Brain microvascular endothelial cell (primary cell): ENCODE measurements around the gene GRIK4.
"Not testable (repeated sequence)": the region's sequence is repeated elsewhere in the genome, so short reads cannot be mapped to it uniquely, and the experiment has no call there.

ENCODE experiments used
- DNase-seq: peaks from one replicate; pipeline ENCODE4 v3.0.0-alpha.2; 2020
- H3K27ac ChIP-seq: fragments of 250-450 bp; sonication (Bioruptor Pico); 2 replicates; pipeline ENCODE4 v1.5.1; 2020; ENCODE audit warnings: mild to moderate bottlenecking, moderate library complexity
- H3K27me3 ChIP-seq: fragments of 250-450 bp; sonication (Bioruptor Pico); replicated peaks from 2 replicates; pipeline ENCODE4 v1.5.1; 2020; ENCODE audit warnings: mild to moderate bottlenecking
- H3K36me3 ChIP-seq: fragments of 250-450 bp; sonication (Bioruptor Pico); replicated peaks from 2 replicates; pipeline ENCODE4 v1.5.1; 2020; ENCODE audit warnings: mild to moderate bottlenecking
- H3K4me3 ChIP-seq: 2 replicates; pipeline ENCODE4 v1.5.1; 2011; ENCODE audit warnings: low read depth, mild to moderate bottlenecking, control low read depth, low read length, moderate library complexity
- CTCF ChIP-seq: IDR thresholded peaks from 2 replicates; pipeline ENCODE4 v1.5.1; 2011; ENCODE audit warnings: low read depth, mild to moderate bottlenecking, moderate library complexity, low read length, control low read depth, inconsistent platforms; ENCODE audit errors: missing control alignments
- in situ Hi-C: cut with HindIII; loops from 2 replicates; pipeline ENCODE4 v1.10.0; 2017; ENCODE audit warnings: low sequenced_read_pairs, low pct_ligation_motif_present

The GRIK4 gene

GRCh38 chr11:120759046-120759445 lies 247.5 kb downstream of the GRIK4 start:
- H3K4me3 ChIP-seq, result no peak overlapping the region
- no peak overlapping the region for H3K27ac ChIP-seq
- no peaks in the 10 kb centered on the region for H3K27me3 ChIP-seq
- DNase-seq, result no peak
- in situ Hi-C loops, result no loop called here
- no peaks in the 10 kb centered on the region for H3K36me3 ChIP-seq
- TF ChIP-seq CTCF, result no peak

GRCh38 chr11:120765710-120766109 lies 254.2 kb downstream of the GRIK4 start:
- H3K4me3 ChIP-seq, H3K27ac ChIP-seq, H3K27me3 ChIP-seq, in situ Hi-C loops, H3K36me3 ChIP-seq, DNase-seq: not testable (repeated sequence)

- in situ Hi-C loops, result no loop called here
- no peak for DNase-seq
Measured at GRCh38 chr11:120766318-120766717, 254.8 kb downstream of the GRIK4 start.

GRCh38 chr11:120768949-120769348 lies 257.4 kb downstream of the GRIK4 start:
- no peak for TF ChIP-seq CTCF
- DNase-seq, result no peak
- no peaks in the 10 kb centered on the region for H3K27me3 ChIP-seq
- H3K36me3 ChIP-seq, result no peaks in the 10 kb centered on the region
- in situ Hi-C loops, result no loop called here
- no peak overlapping the region for H3K27ac ChIP-seq
- no peak overlapping the region for H3K4me3 ChIP-seq

More at GRCh38 chr11:120766318-120766717, 254.8 kb downstream of the GRIK4 start:
- Histone ChIP-seq H3K27ac (no peak overlapping the region), H3K36me3 (no peaks in the 10 kb centered on the region), H3K4me3 (no peak overlapping the region), H3K27me3 (no peaks in the 10 kb centered on the region)
- TF ChIP-seq CTCF, result no peak

- TF ChIP-seq CTCF, result no peak
Measured at GRCh38 chr11:120769906-120770305, 258.4 kb downstream of the GRIK4 start.

GRCh38 chr11:120771551-120772060 lies 260.1 kb downstream of the GRIK4 start:
- no peak for TF ChIP-seq CTCF
- H3K27ac ChIP-seq, result no peak overlapping the region
- no peaks in the 10 kb centered on the region for H3K36me3 ChIP-seq
- in situ Hi-C loops, result no loop called here
- no peak for DNase-seq
- H3K27me3 ChIP-seq, result no peaks in the 10 kb centered on the region
- H3K4me3 ChIP-seq, result no peak overlapping the region

More at GRCh38 chr11:120769906-120770305, 258.4 kb downstream of the GRIK4 start:
- in situ Hi-C loops, result no loop called here
- DNase-seq, result no peak
- H3K27me3 ChIP-seq, result no peaks in the 10 kb centered on the region
- no peaks in the 10 kb centered on the region for H3K36me3 ChIP-seq
- H3K4me3 ChIP-seq, result no peak overlapping the region
- no peak overlapping the region for H3K27ac ChIP-seq
